ENCODE results near the gene UBR3. TPM values are rescaled to one million over a fixed set of nuclear protein-coding genes. Genes with fewer than 3 reads are reported as not detected.

The UBR3 gene
- polyA plus RNA-seq, 1 donor from 2014 or later = 75.2 TPM

DNA sequence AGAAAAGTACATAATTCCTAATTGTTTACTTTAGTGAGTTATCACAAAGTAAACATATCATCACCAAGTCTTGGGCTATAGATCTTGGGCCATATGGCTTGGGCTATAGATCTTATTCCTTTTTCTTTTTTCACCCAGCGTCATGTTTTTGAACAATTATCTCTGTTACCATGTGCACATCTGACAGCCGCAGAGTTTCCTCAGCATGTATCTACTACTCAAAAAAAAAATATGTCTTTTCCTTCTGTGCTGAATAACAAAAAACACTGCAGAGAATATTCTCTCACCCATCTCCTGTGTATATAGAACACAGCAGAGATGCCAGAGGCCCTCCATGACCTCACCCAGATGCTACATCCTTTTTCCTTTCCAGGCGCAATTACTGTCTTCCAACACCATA, 274.5 kb downstream of the UBR3 start:
- no peak overlapping the region for H2AFZ ChIP-seq (ENCODE audit: low read depth, low read length)
- no peak overlapping the region for H3K4me3 ChIP-seq (ENCODE audit: low read length)
- H3K36me3 ChIP-seq (ENCODE audit: insufficient read depth, low read length) = no peaks in the 10 kb centered on the region
- H3K9me3 ChIP-seq (ENCODE audit: low read length) = no peaks in the 10 kb centered on the region
- H3F3A ChIP-seq (ENCODE audit: insufficient read depth, low read length, poor library complexity, severe bottlenecking) = no peaks in the 10 kb centered on the region
- H4K20me1 ChIP-seq (ENCODE audit: insufficient read depth) = no peaks in the 10 kb centered on the region
- TF ChIP-seq, protein P1, sequence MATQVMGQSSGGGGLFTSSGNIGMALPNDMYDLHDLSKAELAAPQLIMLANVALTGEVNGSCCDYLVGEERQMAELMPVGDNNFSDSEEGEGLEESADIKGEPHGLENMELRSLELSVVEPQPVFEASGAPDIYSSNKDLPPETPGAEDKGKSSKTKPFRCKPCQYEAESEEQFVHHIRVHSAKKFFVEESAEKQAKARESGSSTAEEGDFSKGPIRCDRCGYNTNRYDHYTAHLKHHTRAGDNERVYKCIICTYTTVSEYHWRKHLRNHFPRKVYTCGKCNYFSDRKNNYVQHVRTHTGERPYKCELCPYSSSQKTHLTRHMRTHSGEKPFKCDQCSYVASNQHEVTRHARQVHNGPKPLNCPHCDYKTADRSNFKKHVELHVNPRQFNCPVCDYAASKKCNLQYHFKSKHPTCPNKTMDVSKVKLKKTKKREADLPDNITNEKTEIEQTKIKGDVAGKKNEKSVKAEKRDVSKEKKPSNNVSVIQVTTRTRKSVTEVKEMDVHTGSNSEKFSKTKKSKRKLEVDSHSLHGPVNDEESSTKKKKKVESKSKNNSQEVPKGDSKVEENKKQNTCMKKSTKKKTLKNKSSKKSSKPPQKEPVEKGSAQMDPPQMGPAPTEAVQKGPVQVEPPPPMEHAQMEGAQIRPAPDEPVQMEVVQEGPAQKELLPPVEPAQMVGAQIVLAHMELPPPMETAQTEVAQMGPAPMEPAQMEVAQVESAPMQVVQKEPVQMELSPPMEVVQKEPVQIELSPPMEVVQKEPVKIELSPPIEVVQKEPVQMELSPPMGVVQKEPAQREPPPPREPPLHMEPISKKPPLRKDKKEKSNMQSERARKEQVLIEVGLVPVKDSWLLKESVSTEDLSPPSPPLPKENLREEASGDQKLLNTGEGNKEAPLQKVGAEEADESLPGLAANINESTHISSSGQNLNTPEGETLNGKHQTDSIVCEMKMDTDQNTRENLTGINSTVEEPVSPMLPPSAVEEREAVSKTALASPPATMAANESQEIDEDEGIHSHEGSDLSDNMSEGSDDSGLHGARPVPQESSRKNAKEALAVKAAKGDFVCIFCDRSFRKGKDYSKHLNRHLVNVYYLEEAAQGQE (IDR thresholded peaks at IDR 0.05; ENCODE audit: borderline replicate concordance) = no peak
- TF ChIP-seq TAF1 (IDR thresholded peaks at IDR 0.05; ENCODE audit: low read depth) = no peak
- H3K79me2 ChIP-seq (replicated peaks; ENCODE audit: insufficient read depth, low read length) = no peaks in the 10 kb centered on the region
- no peak overlapping the region for H3K4me2 ChIP-seq (ENCODE audit: low read length)
- no peaks in the 10 kb centered on the region for H3K27me3 ChIP-seq (ENCODE audit: insufficient read depth, low read depth, low read length)
- no peak overlapping the region for H3K27ac ChIP-seq (ENCODE audit: low read length)
- no peak overlapping the region for H3K9ac ChIP-seq (ENCODE audit: low read length)
- no peaks in the 10 kb centered on the region for H3K9me2 ChIP-seq (ENCODE audit: insufficient read depth, low read length)

DNA sequence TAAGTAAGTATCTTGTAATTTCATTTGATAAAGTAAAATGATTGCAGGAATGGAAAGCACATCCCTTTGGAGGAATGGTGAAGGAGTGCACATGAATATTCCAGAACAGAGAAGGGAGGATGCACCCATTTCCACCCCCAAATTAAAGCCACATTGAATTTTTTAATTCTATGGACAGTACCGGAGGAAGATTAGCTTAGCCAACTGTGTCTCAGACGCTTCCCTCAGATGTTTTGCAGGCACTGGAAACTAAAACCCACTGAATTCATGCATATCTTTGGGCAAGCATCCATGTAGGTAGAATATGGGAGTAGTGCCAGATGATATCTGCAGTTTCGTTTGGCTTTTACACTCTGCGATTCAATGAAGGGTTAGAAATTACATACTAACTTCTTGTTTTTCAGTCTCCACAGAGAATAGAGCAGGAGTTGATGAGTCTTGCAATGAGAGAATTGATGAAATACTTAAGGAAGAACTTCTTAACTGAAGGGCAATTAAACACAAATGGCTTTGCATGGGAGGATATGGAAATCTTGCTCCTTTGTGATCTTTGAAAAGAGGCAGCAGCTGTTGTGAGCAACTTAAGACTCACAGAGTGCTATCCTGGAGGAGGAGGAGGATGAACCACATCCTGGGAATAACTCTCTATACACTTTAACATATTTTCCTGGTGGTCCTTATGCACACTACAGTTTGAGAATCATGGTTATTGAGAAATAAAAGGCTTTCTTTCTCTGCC, 279.0 kb downstream of the UBR3 start:
- no peaks in the 10 kb centered on the region for H3F3A ChIP-seq (ENCODE audit: insufficient read depth, low read length, poor library complexity, severe bottlenecking)
- H3K79me2 ChIP-seq (replicated peaks; ENCODE audit: insufficient read depth, low read length) = no peaks in the 10 kb centered on the region
- no peaks in the 10 kb centered on the region for H3K9me3 ChIP-seq (ENCODE audit: low read length)
- H3K36me3 ChIP-seq (ENCODE audit: insufficient read depth, low read length) = no peaks in the 10 kb centered on the region
- H3K27ac ChIP-seq (ENCODE audit: low read length) = no peak overlapping the region
- H3K9ac ChIP-seq (ENCODE audit: low read length) = no peak overlapping the region
- H3K9me2 ChIP-seq (ENCODE audit: insufficient read depth, low read length) = no peaks in the 10 kb centered on the region
- TF ChIP-seq MXI1 (conservative IDR thresholded peaks at IDR 0.05; ENCODE audit: poor library complexity, severe bottlenecking) (no peak), EP300 (conservative IDR thresholded peaks at IDR 0.05; ENCODE audit: poor library complexity, severe bottlenecking) (no peak), SMC3 (conservative IDR thresholded peaks at IDR 0.05; ENCODE audit: poor library complexity) (no peak), TAF1 (IDR thresholded peaks at IDR 0.05; ENCODE audit: low read depth) (no peak), EZH2 (IDR thresholded peaks at IDR 0.05; ENCODE audit: borderline replicate concordance, insufficient read depth, low read length, poor library complexity, severe bottlenecking) (no peak), RAD21 (conservative IDR thresholded peaks at IDR 0.05) (no peak), POLR2AphosphoS5 (IDR thresholded peaks at IDR 0.05) (no peak)
- TF ChIP-seq, protein P1 (IDR thresholded peaks at IDR 0.05; ENCODE audit: borderline replicate concordance) = no peak
- TF ChIP-seq, protein P2, sequence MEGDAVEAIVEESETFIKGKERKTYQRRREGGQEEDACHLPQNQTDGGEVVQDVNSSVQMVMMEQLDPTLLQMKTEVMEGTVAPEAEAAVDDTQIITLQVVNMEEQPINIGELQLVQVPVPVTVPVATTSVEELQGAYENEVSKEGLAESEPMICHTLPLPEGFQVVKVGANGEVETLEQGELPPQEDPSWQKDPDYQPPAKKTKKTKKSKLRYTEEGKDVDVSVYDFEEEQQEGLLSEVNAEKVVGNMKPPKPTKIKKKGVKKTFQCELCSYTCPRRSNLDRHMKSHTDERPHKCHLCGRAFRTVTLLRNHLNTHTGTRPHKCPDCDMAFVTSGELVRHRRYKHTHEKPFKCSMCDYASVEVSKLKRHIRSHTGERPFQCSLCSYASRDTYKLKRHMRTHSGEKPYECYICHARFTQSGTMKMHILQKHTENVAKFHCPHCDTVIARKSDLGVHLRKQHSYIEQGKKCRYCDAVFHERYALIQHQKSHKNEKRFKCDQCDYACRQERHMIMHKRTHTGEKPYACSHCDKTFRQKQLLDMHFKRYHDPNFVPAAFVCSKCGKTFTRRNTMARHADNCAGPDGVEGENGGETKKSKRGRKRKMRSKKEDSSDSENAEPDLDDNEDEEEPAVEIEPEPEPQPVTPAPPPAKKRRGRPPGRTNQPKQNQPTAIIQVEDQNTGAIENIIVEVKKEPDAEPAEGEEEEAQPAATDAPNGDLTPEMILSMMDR (IDR thresholded peaks at IDR 0.05; ENCODE audit: poor library complexity, severe bottlenecking) = no peak
- H3K4me3 ChIP-seq (ENCODE audit: low read length) = no peak overlapping the region
- H3K27me3 ChIP-seq (ENCODE audit: insufficient read depth, low read depth, low read length) = no peaks in the 10 kb centered on the region
- no peaks in the 10 kb centered on the region for H4K20me1 ChIP-seq (ENCODE audit: insufficient read depth)
- no peak overlapping the region for H3K4me2 ChIP-seq (ENCODE audit: low read length)
- H2AFZ ChIP-seq (ENCODE audit: low read depth, low read length) = no peak overlapping the region
